Lower lobe of right lung (tissue), 2 donors: Measurements from ENCODE around the gene ZNF343. TPM values are rescaled to one million over a fixed set of nuclear protein-coding genes. Genes with fewer than 3 reads are reported as not detected.

Experiments
- ATAC-seq, 2 donors: fragments of 200-7000 bp; cut with Tn5 transposase; one replicate each; pipeline ENCODE4 v1.9.1; 2020 to 2022; ENCODE audit warnings: mild to moderate bottlenecking in 2 of 2, moderate library complexity in 2 of 2
- DNase-seq: peaks from one replicate; pipeline ENCODE4 v3.0.0-alpha.2; 2020
- H3K27ac ChIP-seq: fragments of 200-600 bp; one replicate; pipeline ENCODE4 v1.8.0; 2022
- H3K27me3 ChIP-seq: fragments of 200-600 bp; one replicate; pipeline ENCODE4 v1.8.0; 2022; ENCODE audit warnings: low read depth
- H3K36me3 ChIP-seq: fragments of 200-600 bp; one replicate; pipeline ENCODE4 v1.8.0; 2022; ENCODE audit warnings: mild to moderate bottlenecking
- H3K4me1 ChIP-seq: fragments of 200-600 bp; one replicate; pipeline ENCODE4 v1.8.0; 2022
- H3K4me3 ChIP-seq: fragments of 200-600 bp; one replicate; pipeline ENCODE4 v1.8.0; 2022; ENCODE audit warnings: mild to moderate bottlenecking
- H3K9me3 ChIP-seq: fragments of 200-600 bp; one replicate; pipeline ENCODE4 v1.8.0; 2022
- CTCF ChIP-seq: fragments of 200-600 bp; IDR thresholded peaks from one replicate; pipeline ENCODE4 v1.8.0; 2022; ENCODE audit warnings: antibody characterized with exemption, mild to moderate bottlenecking
- intact Hi-C: fragments of 100-400 bp; cut with DNase I; formaldehyde crosslinking; loops from one replicate; pipeline ENCODE4 v1.11.0; 2022
- total RNA-seq: library from RNA; stranded (reverse); fragmentation: NEBNext Ultra II Directional; extraction: Animal tissue kit (Norgen Biotek cat#: 25700); gene quantifications from one replicate; pipeline ENCODE4 v1.2.1, GENCODE V29; 2021
- donor health status: DM: no; HTN: yes; CAD: no; lungs with severe emphysema.

The ZNF343 gene
- total RNA-seq, 1 donor from 2014 or later, result 8.8 TPM

GRCh38 chr20:2475850-2476741 lies 32.6 kb downstream of the ZNF343 start:
- H3K9me3 ChIP-seq, result no peaks in the 10 kb centered on the region
- H3K27ac ChIP-seq, result peak overlapping the region; percentile 9
- H3K4me3 ChIP-seq, result no peak overlapping the region
- DNase-seq (no peak), ATAC-seq (no peak)
- H3K4me1 ChIP-seq, result no peaks in the 10 kb centered on the region
- H3K27me3 ChIP-seq, result no peaks in the 10 kb centered on the region
- intact Hi-C loops, result no loop called here
- no peaks in the 10 kb centered on the region for H3K36me3 ChIP-seq
- TF ChIP-seq CTCF, result no peak

DNA sequence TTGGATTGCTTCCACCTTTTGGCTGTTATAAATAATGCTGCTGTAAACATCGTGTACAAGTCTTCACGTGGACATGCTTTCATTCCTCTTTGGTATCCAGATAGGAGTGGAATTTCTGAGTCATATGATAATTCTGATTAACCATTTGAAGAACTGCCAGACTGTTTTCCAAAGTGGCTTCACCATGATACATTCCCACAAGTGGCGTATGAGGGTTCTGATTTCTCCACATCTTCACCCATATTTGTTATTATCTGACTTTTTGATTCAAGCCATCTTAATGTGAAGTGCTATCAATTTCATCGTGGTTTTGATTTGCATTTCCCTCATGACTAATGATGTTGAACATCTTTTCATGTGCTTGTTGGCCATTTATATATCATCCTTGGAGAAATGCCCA lies 35.2 kb downstream of the ZNF343 start:
- TF ChIP-seq CTCF, result no peak
- intact Hi-C loops, result no loop called here

DNA sequence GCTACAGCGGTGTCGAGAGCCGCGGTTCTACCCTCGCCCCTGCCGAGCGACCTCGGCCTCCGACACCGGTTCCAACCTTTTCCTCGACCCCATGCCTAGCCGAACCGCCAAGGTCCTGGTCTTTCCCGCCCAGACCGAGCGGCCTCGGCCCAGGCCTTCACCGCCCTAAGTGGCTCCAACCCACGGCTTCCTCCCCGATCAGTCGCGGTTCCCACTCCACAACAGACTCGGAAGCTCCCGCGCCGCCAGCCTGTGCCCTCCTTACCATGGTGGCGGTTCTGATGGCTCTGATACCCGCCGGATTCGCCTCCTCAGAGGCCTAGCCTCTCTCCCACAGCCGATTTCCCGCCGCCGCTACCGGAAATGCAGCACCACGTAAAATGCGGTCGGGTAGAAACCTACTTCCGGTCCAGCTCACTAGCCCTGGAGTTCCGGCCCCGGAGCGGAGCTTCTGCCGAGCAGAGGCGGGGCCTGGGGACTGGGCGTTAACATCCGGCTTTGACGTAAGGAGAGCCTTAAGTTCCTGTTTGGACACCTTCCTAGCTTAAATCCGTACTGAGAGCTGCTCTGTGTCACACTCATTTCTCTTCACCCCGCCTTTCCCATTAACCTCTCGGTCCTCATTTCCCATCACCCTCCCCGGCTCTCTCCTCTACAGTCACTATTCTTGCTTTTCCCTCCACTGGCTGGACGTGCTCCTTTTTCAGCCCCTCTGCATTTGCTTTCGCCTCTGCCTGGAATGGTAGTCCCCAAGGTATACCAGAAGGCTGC lies 38.1 kb downstream of the ZNF343 start, which contains the start of gene SNRPB:
SNRPB (minus strand) TSS at position 367 of the 771 bp plus-strand sequence; CDS start at position 268, 99 bp downstream.
- TF ChIP-seq CTCF, result no peak
- H3K27me3 ChIP-seq, result no peaks in the 10 kb centered on the region
- H3K36me3 ChIP-seq, result peaks cover 28% of the 10 kb centered on the region
- no peaks in the 10 kb centered on the region for H3K9me3 ChIP-seq
- H3K27ac ChIP-seq, result peak within 1 kb of the TSS; percentile 89
- intact Hi-C loops, result no loop called here
- ATAC-seq (peak; percentile 99), DNase-seq (peak; percentile 97)
- peaks cover 23% of the 10 kb centered on the region for H3K4me1 ChIP-seq
- H3K4me3 ChIP-seq, result peak within 1 kb of the TSS; percentile 78

More for the DNA sequence above, 35.2 kb downstream of the ZNF343 start:
- Histone ChIP-seq H3K27me3 (no peaks in the 10 kb centered on the region), H3K4me1 (peaks cover 13% of the 10 kb centered on the region), H3K27ac (no peak overlapping the region), H3K9me3 (no peaks in the 10 kb centered on the region), H3K36me3 (no peaks in the 10 kb centered on the region), H3K4me3 (no peak overlapping the region)
- ATAC-seq, result no peak
- DNase-seq, result no peak

- Histone ChIP-seq H3K4me3 (peak overlapping the region; percentile 78), H3K36me3 (peaks cover 34% of the 10 kb centered on the region), H3K9me3 (no peaks in the 10 kb centered on the region), H3K27me3 (no peaks in the 10 kb centered on the region), H3K4me1 (peaks cover 23% of the 10 kb centered on the region), H3K27ac (peak overlapping the region; percentile 89)
- intact Hi-C loops, result no loop called here
- ATAC-seq, result peak; percentile 60 to 76
- TF ChIP-seq CTCF, result no peak
- no peak for DNase-seq
Measured at GRCh38 chr20:2469991-2470422, 38.7 kb downstream of the ZNF343 start.

DNA sequence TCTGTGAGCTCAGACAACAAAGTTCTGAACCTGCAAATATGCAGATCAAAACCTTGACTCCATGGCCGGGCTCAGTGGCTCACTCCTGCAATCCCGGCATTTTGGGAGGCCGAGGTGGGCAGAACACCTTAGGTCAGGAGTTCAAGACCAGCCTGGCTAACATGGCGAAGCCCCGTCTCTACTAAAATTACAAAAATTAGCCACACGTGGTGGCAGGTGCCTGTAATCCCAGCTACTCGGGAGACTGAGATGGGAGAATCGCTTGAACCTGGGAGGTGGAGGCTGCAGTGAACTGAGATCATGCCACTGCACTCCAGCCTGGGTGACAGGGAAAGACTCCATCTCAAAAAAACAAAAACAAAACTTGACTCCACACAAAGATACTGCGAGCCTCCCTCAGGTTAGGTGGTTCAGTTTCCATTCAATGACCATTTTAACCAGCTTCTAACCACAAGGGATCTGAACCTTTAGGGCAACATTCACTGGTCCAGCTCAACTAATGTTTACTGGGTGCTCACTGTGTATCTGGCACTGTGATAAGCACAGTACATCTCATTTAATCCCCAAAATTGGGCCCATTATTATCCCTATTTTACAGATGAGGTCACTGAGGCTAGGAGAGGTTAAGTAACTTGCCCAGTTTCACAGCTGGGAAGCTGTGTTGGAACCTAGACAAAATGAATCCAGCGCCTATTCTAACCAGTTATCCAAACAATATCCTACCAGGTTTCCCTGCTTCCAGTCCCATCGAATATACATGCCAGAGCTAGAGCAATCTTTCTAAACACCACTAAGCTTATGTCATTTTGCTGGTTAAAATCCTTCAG lies 39.9 kb downstream of the ZNF343 start:
- no peaks in the 10 kb centered on the region for H3K27me3 ChIP-seq
- no peaks in the 10 kb centered on the region for H3K9me3 ChIP-seq
- intact Hi-C loops, result no loop called here
- H3K4me1 ChIP-seq, result peaks cover 23% of the 10 kb centered on the region
- DNase-seq (no peak), ATAC-seq (no peak)
- TF ChIP-seq CTCF, result no peak
- peaks cover 46% of the 10 kb centered on the region for H3K36me3 ChIP-seq
- no peak overlapping the region for H3K27ac ChIP-seq
- peak overlapping the region; percentile 78 for H3K4me3 ChIP-seq
